ENCODE measurements around the gene YPEL3. TPM values are rescaled to one million over a fixed set of nuclear protein-coding genes. Genes with fewer than 3 reads are reported as not detected.
"Not testable (repeated sequence)": the region's sequence is repeated elsewhere in the genome, so short reads cannot be mapped to it uniquely, and the experiment has no call there.

YPEL3 gene, protein sequence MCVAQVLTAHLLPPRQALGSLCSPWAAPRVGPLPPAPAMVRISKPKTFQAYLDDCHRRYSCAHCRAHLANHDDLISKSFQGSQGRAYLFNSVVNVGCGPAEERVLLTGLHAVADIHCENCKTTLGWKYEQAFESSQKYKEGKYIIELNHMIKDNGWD
- 20.9 TPM for total RNA-seq

DNA sequence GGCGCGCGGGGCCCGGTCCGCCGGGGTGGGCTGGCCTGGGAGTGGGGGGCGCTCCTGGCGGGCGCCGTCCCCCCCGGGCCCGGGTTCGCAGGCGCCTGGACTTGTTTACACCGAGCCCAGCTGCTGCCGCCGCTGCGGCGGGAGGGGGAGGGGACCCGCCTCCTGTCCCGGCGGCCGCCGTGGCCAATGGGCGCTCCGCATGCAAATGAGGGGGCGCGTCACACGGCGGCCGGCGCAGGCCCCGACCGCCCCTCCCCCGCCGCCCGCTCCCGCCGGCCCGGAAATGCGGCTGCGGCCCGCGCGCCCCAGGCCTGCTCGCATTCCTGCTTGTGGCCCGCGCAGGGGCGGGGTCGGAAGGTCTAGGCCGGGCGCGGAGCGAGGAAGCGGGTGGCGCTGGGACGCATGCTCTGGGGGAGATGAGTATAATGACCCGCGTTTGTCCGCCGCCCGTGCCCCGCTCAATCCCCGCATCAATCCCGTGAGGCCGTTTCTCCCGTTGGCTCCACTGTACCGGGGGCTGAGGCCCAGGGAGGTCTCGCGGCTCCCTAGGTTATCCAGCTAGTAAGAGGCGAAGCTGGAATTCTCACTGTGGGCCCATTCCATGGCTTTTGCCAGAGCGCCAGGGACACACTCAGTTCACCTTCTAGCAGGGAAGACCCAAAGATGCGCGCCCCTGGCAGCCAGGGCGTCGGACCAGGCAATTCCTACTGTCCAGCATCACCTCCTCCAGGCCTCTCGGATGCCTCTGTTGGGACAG is at the start of gene YPEL3:
YPEL3 (minus strand) TSS at position 109 of the 757 bp plus-strand sequence. CDS start 731 bp downstream, outside the sequence.
- DNase-seq (ENCODE audit: low spot score) (peak; percentile 94), ATAC-seq (peak; percentile 82)

DNA sequence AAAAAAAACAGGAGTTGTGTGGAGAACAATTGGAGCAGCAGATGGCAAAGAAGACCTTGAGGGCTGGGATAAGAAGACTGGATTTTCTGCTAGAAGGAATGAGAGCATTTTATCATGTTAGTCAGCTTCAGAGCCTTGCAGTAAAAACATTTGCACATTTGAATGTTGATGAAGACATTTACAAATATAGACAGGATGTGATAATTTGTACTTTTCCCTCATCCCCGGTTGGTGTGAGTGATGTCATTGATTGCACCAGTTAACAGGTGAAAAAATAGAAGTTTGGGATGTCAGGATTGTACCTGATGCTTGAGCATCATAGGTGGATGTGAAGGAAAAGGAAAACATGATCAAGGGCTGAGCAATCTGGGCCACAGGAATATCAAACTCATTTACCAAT is 49.6 kb upstream of the YPEL3 start:
- DNase-seq (ENCODE audit: low spot score) (no peak), ATAC-seq (no peak)

DNA sequence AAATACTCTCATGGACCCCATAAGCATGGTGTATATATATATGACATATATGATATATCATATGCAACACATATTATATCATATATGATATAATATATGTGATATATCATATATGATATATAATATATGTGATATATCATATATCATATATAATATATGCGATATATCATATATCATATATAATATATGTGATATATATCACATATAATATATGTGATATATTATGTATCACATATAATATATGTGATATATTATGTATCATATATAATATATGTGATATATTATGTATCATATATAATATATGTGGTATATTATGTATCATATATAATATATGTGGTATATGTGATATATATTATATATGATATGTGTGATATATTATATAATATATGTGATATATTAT is 48.9 kb upstream of the YPEL3 start:
- ATAC-seq: no peak
- DNase-seq (ENCODE audit: low spot score): no peak

DNA sequence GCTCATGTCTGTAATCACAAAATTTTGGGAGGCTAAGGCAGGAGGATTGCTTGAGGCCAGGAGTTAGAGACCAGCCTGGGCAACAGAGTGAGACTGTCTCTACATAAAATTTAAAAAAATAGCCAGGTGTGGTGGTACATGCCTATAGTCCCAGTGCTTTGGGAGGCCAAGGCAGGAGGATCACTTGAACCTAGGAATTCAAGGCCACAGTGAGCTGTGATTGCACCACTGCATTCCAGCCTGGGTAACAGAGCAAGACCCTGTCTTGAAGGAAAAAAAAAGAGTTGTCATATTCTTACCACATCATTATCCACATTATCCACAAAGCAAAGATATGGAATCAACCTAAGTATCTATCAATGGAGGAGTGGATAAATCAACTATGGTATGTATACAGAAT is 48.0 kb upstream of the YPEL3 start:
- DNase-seq (ENCODE audit: low spot score) (no peak), ATAC-seq (no peak)

DNA sequence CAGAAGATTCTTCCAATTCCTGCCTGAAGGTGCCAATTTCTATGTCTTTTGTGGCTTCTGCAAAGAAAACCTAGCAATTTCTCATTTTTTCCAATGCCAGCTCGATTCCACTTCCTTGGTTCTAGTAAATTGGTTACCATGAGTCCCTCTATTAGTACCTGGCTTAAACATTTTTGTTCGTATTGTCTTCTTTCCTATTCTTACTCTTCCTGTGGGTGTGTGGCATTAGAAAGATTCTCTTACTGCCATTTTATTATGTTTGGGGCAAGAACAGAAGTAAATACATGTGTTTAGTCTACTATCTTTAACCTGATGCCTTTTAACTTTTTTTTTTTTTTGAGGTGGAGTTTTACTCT is 47.3 kb upstream of the YPEL3 start:
- DNase-seq (ENCODE audit: low spot score) (no peak), ATAC-seq (no peak)

DNA sequence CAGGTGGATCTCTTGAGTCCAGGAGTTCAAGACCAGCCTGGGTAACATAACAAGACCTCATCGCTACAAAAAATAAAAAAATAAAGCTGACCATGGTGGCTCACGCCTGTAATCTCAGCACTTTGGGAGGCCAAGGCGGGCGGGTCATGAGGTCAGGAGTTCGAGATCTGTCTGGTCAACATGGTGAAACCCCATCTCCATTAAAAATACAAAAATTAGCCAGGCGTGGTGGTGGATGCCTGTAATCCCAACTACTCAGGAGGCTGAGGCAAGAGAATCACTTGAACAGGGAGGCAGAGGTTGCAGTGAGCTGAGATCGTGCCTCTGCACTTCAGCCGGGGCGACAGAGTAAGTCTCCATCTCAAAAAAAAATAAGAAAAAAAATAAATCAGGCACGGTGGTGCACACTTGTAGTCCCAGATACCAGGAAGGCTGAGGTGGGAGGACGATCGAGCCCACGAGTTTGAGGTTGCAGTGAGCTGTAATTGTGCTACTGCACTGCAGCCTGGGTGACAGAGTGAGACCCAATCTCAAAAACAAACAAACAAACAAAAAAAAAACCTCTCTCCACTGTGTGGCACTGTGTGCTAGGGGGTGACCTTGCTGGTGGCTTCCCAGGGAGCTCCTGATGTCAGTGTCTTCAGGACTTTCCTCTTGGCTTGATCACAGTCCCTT is 46.8 kb upstream of the YPEL3 start:
- ATAC-seq (peak; percentile 39), DNase-seq (ENCODE audit: low spot score) (no peak)

DNA sequence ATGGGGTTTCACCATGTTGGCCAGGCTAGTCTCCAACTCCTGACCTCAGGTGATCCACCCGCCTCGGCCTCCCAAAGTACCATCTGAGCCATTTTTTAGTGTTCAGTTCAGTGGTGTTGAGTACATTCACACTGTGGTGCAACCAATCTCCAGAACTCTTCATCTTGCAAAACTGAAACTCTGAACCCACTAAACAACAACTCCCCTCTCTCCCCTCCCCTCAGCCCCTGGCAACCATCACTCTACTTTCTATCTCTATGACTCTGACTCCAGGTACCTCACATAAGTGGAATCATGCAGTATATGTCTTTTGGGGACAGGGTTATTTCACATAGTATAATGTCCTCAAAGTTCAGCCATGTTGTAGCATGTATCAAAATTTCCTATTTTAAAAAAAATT is 45.7 kb upstream of the YPEL3 start:
- DNase-seq (ENCODE audit: low spot score): no peak
- no peak for ATAC-seq

DNA sequence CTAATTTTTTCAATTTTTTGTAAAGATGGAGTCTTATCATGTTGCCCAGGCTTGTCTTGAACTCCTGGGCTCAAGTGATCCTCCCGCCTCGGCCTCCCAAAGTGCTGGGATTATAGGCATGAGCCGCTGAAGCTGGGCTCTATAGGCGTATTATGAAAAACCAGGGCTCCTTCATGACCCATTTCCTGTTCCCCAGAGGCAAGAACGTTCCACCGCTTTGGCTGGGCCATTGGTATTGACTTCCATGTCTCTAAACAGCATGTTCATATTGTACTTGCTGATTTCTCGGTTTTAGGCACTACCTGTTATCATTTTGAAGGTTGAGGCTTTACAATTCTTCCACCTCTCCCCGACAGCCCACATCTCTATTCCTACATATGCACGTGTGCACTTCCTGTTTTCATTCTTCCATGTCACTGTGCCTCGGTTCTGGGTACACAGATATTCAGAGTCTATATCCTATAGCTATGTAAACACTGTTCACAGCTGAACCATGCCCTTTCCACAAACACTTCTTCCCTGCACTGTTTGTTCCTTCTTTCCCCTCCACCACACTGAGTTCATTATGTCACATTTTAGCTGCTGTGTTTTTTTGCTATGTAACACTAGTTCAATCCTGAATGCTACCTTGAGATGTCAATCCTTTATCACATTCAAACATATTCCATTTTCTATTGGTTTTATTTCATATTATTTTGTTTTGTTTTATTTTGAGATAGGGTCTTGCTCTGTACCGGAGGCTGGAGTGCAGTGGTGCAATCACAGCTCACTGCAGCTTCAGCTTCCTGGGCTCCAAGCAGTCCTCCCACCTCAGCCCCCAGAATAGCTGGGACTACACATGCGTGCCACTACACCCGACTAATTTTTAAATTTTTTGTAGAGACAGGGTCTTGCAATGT is 43.8 kb upstream of the YPEL3 start:
- DNase-seq (ENCODE audit: low spot score) (no peak), ATAC-seq (no peak)

DNA sequence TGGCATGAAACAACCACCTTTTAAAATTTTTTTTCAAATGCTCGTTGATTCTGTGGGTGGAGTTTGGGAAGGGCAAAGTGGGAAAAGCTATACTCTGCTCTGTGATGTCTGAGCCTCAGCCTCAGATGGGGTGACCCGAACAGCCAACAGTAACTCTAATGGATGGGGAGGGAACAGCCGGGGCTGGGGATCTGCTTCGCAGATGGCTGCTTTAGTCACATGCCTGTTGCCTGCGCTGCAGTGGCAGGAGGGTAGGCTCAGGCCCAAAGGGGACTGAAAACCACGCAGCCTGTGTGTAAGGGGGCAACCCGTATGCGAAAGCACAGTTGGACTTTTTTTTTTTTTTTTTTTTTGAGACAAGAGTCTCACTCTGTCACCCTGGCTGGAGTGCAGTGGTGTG is 41.9 kb upstream of the YPEL3 start:
- no peak for ATAC-seq
- no peak for DNase-seq (ENCODE audit: low spot score)

DNA sequence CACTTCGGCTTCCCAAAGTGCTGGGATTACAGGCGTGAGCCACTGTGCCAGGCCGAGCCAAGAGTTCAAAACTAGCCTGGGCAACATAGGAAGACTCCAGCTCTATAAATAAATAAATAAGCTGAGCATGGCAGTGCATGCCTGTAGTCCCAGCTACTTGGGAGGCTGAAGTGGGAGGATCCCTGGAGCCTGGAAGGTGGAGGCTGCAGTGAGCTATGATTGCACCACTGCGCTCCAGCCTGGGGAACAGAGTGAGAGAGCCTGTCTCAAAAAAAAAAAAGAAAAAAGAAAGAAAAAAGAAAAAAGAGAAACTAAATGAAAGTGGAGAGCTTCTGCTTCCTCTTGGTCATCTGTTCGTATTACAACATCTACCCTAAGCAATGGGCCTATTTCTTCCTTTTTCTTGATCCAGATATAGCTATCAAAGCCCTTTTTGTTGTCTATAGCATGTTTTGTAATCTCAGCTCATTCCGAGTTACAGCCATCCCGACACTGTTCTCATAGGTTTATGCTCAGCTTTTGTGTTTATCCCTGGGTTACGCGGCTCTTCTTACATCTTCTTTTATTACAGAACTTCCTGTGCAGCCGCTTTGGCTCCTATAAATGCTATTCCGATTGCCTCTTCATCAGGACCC is 41.1 kb upstream of the YPEL3 start:
- DNase-seq (ENCODE audit: low spot score): no peak
- ATAC-seq: no peak

DNA sequence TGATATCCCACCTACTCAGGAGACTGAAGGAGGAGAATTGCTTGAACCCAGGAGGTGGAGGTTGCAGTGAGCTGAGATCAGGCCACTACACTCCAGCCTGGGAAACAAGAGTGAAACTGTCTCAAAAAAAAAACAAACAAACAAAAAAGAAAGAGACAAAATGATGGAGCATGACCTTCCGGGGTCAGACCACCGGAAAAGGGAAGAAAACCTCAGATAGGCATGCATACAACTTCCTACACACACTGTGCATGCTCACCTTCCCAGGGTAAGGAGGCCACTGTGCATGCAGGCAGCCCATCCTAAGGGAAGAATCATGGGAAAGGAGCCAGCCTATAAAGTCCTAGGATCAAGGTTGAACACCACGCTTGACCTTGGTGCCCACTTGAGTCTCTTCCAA is 36.6 kb upstream of the YPEL3 start:
- ATAC-seq: no peak

DNA sequence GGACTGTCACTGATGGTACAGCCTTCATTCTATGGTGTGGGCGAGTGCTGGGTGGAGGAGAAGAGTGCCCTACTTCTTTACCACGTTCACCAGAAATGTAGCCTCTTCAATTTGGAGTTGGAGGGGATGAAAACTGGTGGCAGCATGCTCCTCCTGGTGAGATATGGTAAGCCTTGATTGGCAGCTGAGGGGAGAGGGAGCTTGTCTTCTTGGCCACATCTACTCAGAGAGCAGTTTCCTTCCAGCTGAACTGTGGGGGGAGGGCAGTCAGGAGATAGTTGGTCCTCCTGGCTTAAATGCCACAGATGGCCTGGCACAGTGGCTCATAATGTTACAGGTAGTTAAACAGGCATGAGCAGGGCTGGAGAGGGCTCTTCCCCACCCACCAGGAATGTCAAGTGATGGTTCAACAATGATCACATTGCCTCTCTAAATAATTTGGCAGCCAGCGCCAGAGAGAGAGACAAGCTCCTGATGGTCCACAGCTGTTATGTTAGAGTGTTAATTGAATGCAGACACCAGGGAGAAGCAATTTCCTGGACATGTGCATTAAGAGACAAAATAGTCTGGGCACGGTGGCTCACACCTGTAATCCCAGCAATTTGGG is 36.0 kb upstream of the YPEL3 start:
- no peak for ATAC-seq
- DNase-seq (ENCODE audit: low spot score): no peak

More for the DNA sequence above, 36.6 kb upstream of the YPEL3 start:
- DNase-seq (ENCODE audit: low spot score): no peak

DNA sequence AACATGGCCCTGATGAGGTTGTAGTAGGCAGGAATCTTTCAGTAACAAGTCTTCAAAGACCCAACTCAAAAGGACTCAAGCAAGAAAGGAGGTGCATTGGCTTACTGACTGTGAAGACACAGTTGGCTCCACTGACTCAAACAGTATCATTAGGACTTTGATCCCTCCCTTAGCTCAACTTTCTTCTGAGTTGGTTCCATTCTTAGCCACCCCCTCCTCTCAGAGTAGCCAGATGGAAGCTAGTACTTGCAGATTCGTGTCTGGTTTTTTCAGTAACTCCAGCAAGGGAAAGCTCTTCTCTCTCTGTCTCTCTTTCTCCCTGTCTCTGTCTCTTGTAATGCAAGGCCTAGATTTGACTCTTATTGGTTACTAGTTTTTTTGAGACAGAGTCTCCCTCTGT is 32.0 kb upstream of the YPEL3 start:
- DNase-seq (ENCODE audit: low spot score) (no peak), ATAC-seq (no peak)

DNA sequence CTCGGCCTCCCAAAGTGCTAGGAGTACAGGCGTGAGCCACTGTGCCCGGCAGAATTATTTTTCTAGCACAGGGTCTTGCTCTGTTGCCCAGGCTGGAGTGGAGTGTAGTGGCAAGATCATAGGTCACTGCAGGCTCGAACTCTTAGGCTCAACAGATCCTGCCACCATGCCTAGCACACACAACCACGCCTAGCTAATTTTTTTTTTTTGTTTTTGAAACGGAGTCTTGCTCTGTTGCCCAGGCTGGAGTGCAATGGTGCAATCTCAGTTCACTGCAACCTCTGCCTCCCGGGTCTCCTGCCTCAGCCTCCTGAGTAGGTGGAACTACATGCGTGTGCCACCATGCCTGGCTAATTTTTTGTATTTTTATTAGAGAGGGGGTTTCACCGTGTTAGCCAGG is 29.7 kb upstream of the YPEL3 start:
- DNase-seq (ENCODE audit: low spot score); ATAC-seq: not testable (repeated sequence)

DNA sequence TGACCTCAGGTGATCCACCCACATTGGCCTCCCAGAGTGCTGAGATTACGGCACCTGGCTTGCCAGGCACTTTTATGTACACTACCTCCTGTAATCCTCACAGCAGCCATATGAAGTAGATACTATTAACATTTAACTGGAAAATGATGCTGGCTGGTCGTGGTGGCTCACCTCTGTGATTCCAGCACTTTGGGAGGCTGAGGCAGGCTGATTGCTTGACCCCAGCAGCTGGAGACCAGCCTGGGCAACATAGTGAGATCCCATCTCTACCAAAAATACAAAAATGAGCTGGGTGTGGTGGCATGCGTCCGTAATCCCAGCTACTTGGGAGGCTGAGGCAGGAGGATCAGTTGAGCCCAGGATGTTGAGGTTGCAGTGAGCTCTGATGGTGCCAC is 29.0 kb upstream of the YPEL3 start:
- ATAC-seq (no peak), DNase-seq (ENCODE audit: low spot score) (no peak)

DNA sequence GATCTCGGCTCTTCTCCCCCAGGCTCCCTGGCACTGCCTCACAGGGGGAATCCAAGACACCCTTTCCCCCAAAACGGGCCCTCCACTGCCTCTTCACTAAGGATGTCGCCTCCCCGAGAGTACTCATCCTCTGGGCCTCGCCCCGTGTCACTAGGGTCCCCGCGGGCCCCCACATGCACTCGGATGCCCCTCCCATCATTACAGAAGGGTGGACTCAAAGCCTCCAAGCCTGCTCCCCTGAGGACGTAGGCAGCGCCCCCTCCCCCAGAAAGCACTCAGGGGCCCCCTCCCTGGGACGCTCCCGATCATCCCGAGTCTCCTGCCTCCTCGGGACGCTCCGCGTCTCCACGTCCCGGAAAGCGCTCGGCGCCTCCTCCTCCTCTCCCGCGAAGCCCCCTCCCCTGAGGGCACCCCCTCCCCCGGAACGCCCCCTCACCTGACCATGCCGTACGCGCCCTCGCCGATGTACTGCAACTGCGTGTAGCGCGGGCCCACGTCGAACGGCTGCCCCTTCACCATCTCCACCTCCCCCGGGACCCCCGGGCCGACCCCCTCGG is 26.7 kb upstream of the YPEL3 start:
- peak; percentile 6 for ATAC-seq
- DNase-seq (ENCODE audit: low spot score): no peak

DNA sequence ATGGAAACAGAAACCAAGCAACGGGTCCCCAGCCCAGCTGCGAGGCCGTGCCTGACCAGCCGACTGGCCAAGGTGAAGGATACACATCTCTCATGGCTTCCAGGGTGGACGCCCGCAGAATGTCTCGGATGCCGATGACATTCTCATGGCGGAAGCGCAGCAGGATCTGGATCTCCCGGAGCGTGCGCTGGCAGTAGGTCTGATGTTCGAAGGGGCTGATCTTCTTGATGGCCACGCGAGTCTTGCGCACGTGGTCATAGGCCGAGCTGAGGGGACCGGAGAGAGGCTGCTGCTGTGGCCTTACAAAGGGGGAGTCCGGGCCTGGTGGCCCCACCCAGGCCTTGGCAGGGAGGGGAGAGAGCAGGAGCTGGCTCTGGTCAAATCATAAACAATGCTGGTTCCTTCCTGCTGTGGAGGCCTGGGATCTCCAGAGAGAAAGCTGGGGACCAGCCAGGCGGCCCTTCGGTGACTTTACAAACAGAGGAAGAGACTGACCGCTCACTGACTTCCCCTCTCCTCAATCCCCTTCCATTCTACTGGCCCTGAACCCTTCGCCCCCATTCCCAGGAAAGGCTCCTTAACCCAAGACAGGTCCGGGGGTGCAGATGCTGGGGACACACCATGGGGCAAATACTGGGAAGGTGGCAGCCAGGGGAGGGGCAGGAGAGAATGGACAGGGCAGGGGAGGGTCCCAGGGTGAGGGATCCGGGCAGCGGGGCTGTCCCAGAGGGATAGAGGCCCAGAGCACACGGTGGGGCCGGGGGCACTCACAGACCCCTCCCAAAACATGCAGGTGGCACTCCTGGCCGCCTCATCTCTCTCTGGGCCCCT is 25.9 kb upstream of the YPEL3 start:
- peak; percentile 24 for ATAC-seq
- peak; percentile 56 for DNase-seq (ENCODE audit: low spot score)

DNA sequence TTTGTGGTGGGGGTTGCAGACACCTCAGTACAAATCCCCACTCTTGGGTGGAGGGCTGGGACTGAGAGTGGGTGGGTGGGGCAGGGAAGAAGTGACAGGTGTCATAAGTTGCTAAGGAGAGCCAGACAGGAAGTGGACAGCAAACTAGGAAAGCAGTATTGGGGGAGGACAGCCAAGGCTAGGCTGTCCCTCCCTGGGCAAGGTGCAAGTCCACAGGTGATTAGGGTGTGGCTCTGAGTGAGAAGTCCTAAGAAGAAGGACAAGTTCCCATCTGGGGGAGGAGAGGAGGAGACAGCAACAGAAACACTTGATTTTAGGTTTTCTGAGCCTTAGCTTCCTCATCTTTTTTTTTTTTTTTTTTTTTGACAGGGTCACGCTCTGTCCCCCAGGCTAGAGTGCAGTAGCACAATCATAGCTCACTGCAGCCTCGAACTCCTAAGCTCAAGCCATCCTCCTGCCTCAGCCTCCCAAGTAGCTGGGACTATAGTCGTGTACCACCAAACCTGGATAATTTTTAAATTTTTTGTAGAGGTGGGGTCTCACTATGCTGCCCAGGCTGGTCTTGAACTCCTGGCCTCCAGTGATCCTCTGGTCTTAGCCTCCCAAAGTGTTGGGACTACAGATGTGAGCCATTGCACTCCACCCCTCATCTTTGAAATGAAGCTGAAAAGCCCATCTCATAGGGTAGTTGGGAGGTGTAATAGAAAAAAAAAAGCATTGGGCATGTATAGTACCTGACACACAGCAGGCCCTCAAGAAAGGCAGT is 24.5 kb upstream of the YPEL3 start:
- no peak for ATAC-seq

More for the DNA sequence above, 24.5 kb upstream of the YPEL3 start:
- DNase-seq (ENCODE audit: low spot score): no peak
